Activated T-helper 17 cell treated with anti-CD3 and anti-CD28 coated beads, Interleukin-2, amount 50 U/mL, for 72 hours (primary cell): ENCODE measurements around the gene ABCG1. TPM values are rescaled to one million over a fixed set of nuclear protein-coding genes. Genes with fewer than 3 reads are reported as not detected.

ENCODE experiments used
- ATAC-seq: fragments of 150-1000 bp; cut with Tn5 transposase; replicated peaks from 2 replicates; pipeline ENCODE4 v1.10.0; 2021; ENCODE audit warnings: mild to moderate bottlenecking, moderate library complexity
- H3K27ac Mint-ChIP-seq: one replicate; pipeline ENCODE4 v1.8.0; 2022; ENCODE audit warnings: mixed read lengths
- H3K27me3 Mint-ChIP-seq: one replicate; pipeline ENCODE4 v1.8.0; 2022; ENCODE audit warnings: mixed read lengths
- H3K36me3 Mint-ChIP-seq: one replicate; pipeline ENCODE4 v1.8.0; 2022; ENCODE audit warnings: low read depth, mild to moderate bottlenecking, mixed read lengths
- H3K4me1 Mint-ChIP-seq: one replicate; pipeline ENCODE4 v1.8.0; 2022; ENCODE audit warnings: mixed read lengths
- H3K4me3 Mint-ChIP-seq: one replicate; pipeline ENCODE4 v1.8.0; 2022; ENCODE audit warnings: mild to moderate bottlenecking, mixed read lengths
- H3K9me3 Mint-ChIP-seq: one replicate; pipeline ENCODE4 v1.8.0; 2022; ENCODE audit warnings: mixed read lengths
- total RNA-seq, 2 donors: library from RNA; stranded (reverse); gene quantifications; one replicate each; pipeline ENCODE4 v1.2.3, GENCODE V29; 2022

Gene ABCG1
- total RNA-seq, 2 donors from 2014 or later: 3.1 to 8.2 TPM

GRCh38 chr21:42228709-42229220 lies 9.8 kb downstream of the ABCG1 start:
- H3K4me3 Mint-ChIP-seq: peak overlapping the region; percentile 69

GRCh38 chr21:42229676-42230075 lies 10.7 kb downstream of the ABCG1 start:
- no peak overlapping the region for H3K27ac Mint-ChIP-seq

More at GRCh38 chr21:42228709-42229220, 9.8 kb downstream of the ABCG1 start:
- no peak for ATAC-seq
- H3K36me3 Mint-ChIP-seq: peaks cover 7% of the 10 kb centered on the region
- H3K9me3 Mint-ChIP-seq: no peaks in the 10 kb centered on the region
- peak overlapping the region; percentile 21 for H3K27ac Mint-ChIP-seq
- no peaks in the 10 kb centered on the region for H3K27me3 Mint-ChIP-seq
- H3K4me1 Mint-ChIP-seq: peaks cover 42% of the 10 kb centered on the region

DNA sequence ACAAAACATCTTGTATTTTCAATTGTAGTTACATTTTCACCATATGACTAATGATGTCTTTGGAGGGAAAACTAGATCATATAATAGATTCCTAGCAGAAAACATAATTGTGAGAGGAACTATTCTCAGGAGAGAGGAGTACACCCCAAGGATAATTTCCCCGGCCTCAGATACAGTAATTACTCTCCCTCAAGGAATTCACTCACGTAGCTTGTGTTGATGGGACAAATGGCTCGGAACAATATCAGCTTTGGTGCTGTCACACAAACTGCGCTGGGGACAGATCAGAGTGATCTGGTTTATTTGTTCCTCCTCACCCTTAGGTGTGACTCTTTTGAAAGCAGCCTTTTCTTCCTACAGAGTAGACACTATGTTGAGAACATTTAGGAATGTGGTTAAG lies 11.2 kb downstream of the ABCG1 start:
- Mint-ChIP-seq H3K27ac (no peak overlapping the region), H3K9me3 (no peaks in the 10 kb centered on the region)

More at GRCh38 chr21:42229676-42230075, 10.7 kb downstream of the ABCG1 start:
- Mint-ChIP-seq H3K27me3 (no peaks in the 10 kb centered on the region), H3K4me1 (peaks cover 44% of the 10 kb centered on the region), H3K36me3 (peaks cover 7% of the 10 kb centered on the region), H3K4me3 (no peak overlapping the region), H3K9me3 (no peaks in the 10 kb centered on the region)
- ATAC-seq: no peak

DNA sequence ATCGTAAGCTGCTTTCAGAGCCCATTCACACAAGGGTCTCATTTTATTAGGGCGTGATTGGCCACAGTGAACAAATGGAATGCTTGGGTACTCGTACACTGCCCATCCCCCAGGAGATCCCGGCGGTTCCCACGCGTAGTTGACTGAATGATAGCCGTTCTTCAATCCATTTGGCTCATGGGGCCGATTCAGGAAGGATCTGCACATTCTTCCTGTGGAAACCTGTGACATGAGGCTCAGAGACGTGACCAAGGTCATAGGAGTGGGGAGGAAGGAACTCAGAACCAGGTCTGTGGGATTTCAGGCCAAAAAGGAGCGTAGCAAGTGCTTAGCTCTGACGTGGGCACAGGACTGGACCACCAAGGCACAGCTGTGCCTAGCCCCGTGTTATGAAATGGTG lies 11.7 kb downstream of the ABCG1 start:
- H3K9me3 Mint-ChIP-seq: no peaks in the 10 kb centered on the region
- H3K27ac Mint-ChIP-seq: no peak overlapping the region

More for the DNA sequence above, 11.2 kb downstream of the ABCG1 start:
- H3K4me3 Mint-ChIP-seq: no peak overlapping the region
- no peak for ATAC-seq
- peaks cover 44% of the 10 kb centered on the region for H3K4me1 Mint-ChIP-seq
- H3K36me3 Mint-ChIP-seq: peaks cover 6% of the 10 kb centered on the region
- no peaks in the 10 kb centered on the region for H3K27me3 Mint-ChIP-seq

GRCh38 chr21:42231756-42232155 lies 12.8 kb downstream of the ABCG1 start:
- H3K27me3 Mint-ChIP-seq: no peaks in the 10 kb centered on the region
- peaks cover 40% of the 10 kb centered on the region for H3K4me1 Mint-ChIP-seq
- H3K4me3 Mint-ChIP-seq: no peak overlapping the region
- H3K9me3 Mint-ChIP-seq: no peaks in the 10 kb centered on the region
- no peak for ATAC-seq
- no peak overlapping the region for H3K27ac Mint-ChIP-seq
- no peaks in the 10 kb centered on the region for H3K36me3 Mint-ChIP-seq

More for the DNA sequence above, 11.7 kb downstream of the ABCG1 start:
- H3K36me3 Mint-ChIP-seq: peaks cover 2% of the 10 kb centered on the region
- peaks cover 41% of the 10 kb centered on the region for H3K4me1 Mint-ChIP-seq
- H3K27me3 Mint-ChIP-seq: no peaks in the 10 kb centered on the region
- H3K4me3 Mint-ChIP-seq: no peak overlapping the region
- no peak for ATAC-seq

DNA sequence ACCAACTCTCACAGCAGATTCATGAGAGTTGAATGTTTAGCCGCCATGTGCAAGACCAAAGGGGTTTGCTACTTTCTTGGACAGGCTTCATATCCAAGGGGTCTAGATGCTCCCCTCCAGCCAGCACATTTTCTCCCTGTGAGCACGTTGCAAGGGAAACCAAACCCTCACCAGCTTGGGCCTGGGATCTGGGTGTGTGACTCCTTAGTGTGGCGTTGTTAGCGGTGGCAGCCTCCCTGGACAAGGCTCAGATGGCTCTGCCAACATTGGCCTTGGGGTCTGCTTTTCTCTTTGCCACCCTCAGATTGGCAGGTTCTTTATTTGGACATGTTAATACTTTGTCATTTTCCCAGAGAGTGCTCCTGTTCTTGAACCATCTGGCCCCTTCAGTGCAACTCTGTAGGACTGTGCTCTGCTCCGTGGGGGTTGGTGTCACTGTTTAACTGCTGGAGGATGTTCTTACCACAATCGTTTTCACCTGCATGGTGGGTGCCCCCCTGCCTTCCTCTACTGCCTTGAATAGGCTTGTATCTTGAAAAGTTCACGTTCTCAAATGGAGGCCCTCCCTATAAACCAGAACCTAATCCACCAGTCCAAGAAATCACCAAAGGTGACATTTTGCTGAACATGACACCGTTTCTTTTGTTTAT lies 13.4 kb downstream of the ABCG1 start:
- Mint-ChIP-seq H3K4me3 (peak overlapping the region; percentile 76), H3K9me3 (no peaks in the 10 kb centered on the region), H3K27ac (peak overlapping the region; percentile 81), H3K4me1 (peaks cover 41% of the 10 kb centered on the region), H3K36me3 (no peaks in the 10 kb centered on the region), H3K27me3 (no peaks in the 10 kb centered on the region)
- ATAC-seq: no peak

DNA sequence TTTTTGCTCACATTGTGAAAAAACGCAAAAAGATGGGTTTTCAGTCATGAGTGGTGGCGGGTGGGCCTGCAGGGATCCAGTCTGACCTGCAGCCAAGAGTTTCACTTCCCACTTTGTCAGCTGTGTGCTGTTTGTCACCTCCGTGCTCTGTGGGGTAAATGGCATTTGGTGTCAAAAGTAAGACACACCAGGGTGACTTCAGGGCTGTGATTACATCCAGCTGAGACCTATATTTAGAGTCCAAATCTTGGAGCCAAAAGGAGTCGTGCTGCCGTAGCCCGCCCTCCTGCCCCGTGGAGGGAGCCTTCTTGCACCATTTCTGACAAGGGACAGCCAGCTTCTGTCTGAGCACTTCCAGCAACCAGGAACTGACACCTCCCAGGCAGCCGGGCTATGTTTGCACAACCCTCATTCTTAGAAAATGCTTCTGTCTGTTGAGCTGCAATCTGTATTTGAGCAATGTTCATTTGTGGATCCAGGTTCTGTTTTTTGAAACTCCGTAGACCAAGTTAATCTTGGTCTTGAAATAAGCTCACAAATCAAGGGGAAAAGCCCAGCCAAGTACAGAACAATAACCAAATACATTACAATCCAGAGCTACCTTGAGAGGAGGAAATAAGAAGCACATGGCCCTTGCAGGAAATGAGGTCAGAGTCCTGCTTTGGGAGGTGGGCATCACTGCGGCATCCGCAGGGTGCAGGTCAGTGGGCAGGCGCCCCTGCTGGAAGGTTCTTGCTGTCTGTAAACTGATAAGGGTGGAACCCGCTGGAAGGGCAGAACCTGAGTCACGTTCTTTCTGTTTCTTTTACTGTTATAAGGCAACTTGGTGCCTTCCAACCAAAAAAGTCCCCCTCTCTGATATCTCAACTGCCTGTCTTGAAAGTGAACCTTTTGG lies 14.4 kb downstream of the ABCG1 start:
- H3K4me1 Mint-ChIP-seq: peaks cover 41% of the 10 kb centered on the region
- H3K27me3 Mint-ChIP-seq: no peaks in the 10 kb centered on the region
- peak; percentile 69 for ATAC-seq
- peak overlapping the region; percentile 76 for H3K4me3 Mint-ChIP-seq
- H3K27ac Mint-ChIP-seq: peak overlapping the region; percentile 81
- H3K9me3 Mint-ChIP-seq: no peaks in the 10 kb centered on the region
- H3K36me3 Mint-ChIP-seq: no peaks in the 10 kb centered on the region

GRCh38 chr21:42234041-42234440 lies 15.1 kb downstream of the ABCG1 start:
- H3K36me3 Mint-ChIP-seq: no peaks in the 10 kb centered on the region
- ATAC-seq: no peak
- H3K27ac Mint-ChIP-seq: peak overlapping the region; percentile 81
- peaks cover 43% of the 10 kb centered on the region for H3K4me1 Mint-ChIP-seq
- H3K27me3 Mint-ChIP-seq: no peaks in the 10 kb centered on the region
- no peaks in the 10 kb centered on the region for H3K9me3 Mint-ChIP-seq
- peak overlapping the region; percentile 76 for H3K4me3 Mint-ChIP-seq

- Mint-ChIP-seq H3K36me3 (no peaks in the 10 kb centered on the region), H3K4me3 (peak overlapping the region; percentile 76), H3K27me3 (no peaks in the 10 kb centered on the region), H3K9me3 (no peaks in the 10 kb centered on the region), H3K4me1 (peaks cover 41% of the 10 kb centered on the region), H3K27ac (peak overlapping the region; percentile 81)
- ATAC-seq: peak; percentile 42
Measured at GRCh38 chr21:42234464-42235241, 15.7 kb downstream of the ABCG1 start.

DNA sequence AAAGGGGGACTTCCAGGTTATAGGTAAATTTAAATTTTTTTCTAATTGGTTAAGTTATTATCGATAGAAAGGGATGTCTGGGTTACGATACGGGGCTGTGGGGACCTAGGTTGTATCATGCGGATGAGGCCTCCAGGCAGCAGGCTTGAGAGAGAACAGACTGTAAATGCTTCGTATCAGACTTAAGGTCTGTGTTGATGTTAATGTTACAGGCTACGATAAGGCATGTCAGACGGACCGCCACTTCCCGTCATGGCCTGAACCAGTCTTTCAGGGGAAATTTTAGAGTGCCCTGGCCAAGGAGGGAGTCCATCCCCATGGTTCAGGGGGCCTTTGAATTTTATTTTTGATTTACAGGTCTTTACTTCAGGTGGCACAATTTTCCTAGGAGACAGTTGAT lies 16.7 kb downstream of the ABCG1 start:
- H3K4me3 Mint-ChIP-seq: peak overlapping the region; percentile 76
- no peaks in the 10 kb centered on the region for H3K27me3 Mint-ChIP-seq

GRCh38 chr21:42236014-42236413 lies 17.1 kb downstream of the ABCG1 start:
- H3K27ac Mint-ChIP-seq: no peak overlapping the region
- no peak for ATAC-seq
- H3K9me3 Mint-ChIP-seq: no peaks in the 10 kb centered on the region
- peak overlapping the region; percentile 76 for H3K4me3 Mint-ChIP-seq
- H3K36me3 Mint-ChIP-seq: no peaks in the 10 kb centered on the region
- H3K4me1 Mint-ChIP-seq: peaks cover 41% of the 10 kb centered on the region
- H3K27me3 Mint-ChIP-seq: no peaks in the 10 kb centered on the region

More for the DNA sequence above, 16.7 kb downstream of the ABCG1 start:
- Mint-ChIP-seq H3K4me1 (peaks cover 41% of the 10 kb centered on the region), H3K36me3 (no peaks in the 10 kb centered on the region), H3K27ac (peak overlapping the region; percentile 70), H3K9me3 (no peaks in the 10 kb centered on the region)
- no peak for ATAC-seq

DNA sequence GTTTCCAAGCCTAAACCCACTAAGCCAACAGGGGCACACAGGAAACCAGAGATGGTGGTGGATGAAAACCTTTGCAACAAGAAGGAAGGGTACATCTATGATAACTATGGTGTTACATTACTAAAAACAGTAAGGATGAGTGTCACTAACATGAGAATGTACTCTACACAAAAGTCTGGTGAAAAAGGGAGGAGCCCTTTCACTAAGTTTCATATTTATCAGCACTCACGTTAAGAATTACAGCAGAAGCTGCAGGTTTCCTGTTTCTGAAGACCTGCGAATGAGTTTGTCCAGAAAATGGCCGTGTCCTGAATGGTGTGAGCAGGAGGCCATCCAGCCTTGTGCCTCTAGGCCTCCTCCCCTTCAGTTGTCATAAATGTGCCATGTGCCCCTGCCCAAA lies 17.8 kb downstream of the ABCG1 start:
- no peaks in the 10 kb centered on the region for H3K9me3 Mint-ChIP-seq
- ATAC-seq: peak; percentile 21
- H3K27ac Mint-ChIP-seq: peak overlapping the region; percentile 83
- peak overlapping the region; percentile 76 for H3K4me3 Mint-ChIP-seq
- H3K27me3 Mint-ChIP-seq: no peaks in the 10 kb centered on the region
- H3K4me1 Mint-ChIP-seq: peaks cover 41% of the 10 kb centered on the region
- H3K36me3 Mint-ChIP-seq: no peaks in the 10 kb centered on the region

DNA sequence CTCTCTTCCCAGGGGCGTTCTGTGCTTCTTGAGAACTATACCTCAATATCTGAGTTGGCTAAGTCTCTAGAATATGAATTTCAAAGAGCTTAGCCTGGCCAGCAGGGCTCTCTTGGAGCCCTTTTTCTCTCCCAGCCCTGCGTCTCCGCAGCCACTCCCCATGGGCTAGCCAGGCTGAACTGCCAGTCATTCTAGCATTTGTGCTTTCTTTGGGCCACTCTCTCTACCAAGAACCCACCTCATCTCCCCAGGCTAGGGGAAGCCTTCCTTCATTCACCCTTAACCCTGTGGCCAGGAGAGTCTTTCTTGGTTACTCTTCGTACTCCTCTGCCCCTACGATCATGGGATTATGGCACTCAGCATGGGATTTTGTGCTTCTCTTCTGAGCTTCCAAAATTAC lies 18.2 kb downstream of the ABCG1 start:
- peak overlapping the region; percentile 76 for H3K4me3 Mint-ChIP-seq
- H3K36me3 Mint-ChIP-seq: no peaks in the 10 kb centered on the region
- H3K27me3 Mint-ChIP-seq: no peaks in the 10 kb centered on the region
- H3K27ac Mint-ChIP-seq: peak overlapping the region; percentile 83
- no peaks in the 10 kb centered on the region for H3K9me3 Mint-ChIP-seq
- ATAC-seq: no peak
- peaks cover 42% of the 10 kb centered on the region for H3K4me1 Mint-ChIP-seq

DNA sequence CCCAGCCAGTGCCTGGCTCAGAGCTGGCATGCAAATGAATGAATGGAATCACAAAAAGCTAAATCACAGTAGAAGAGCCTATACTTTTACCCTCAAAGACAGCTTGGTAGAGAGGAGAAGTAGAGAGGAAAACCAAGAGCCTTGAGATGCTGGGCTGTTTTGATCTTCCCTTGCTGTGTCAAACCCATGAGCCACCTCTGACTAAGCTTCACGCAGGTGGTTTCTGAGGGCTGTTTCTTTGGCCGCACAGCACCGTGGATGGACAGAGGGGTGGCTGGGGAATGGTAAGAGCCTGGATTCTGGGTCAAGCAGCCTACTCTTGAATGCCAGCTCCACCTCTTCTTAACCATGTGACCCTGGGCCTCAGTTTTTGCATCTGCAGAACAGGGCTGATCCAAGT lies 18.6 kb downstream of the ABCG1 start:
- no peaks in the 10 kb centered on the region for H3K9me3 Mint-ChIP-seq
- peaks cover 43% of the 10 kb centered on the region for H3K4me1 Mint-ChIP-seq
- peak overlapping the region; percentile 76 for H3K4me3 Mint-ChIP-seq
- H3K27me3 Mint-ChIP-seq: no peaks in the 10 kb centered on the region
- ATAC-seq: peak; percentile 67
- peak overlapping the region; percentile 83 for H3K27ac Mint-ChIP-seq
- no peaks in the 10 kb centered on the region for H3K36me3 Mint-ChIP-seq
